Stomach (tissue), 9 donors: ENCODE results near the gene RFX6. TPM values are rescaled to one million over a fixed set of nuclear protein-coding genes. Genes with fewer than 3 reads are reported as not detected.

Experiments used
- DNase-seq, 2 donors: peaks; one replicate each; pipeline versions ENCODE4 v3.0.0 to v3.0.0-alpha.2; 2013 to 2019
- H3K27ac ChIP-seq, 5 donors: fragments of 200-600 bp in 4 of 5; sonication (generic) in 4 of 5; one replicate each; pipeline ENCODE4 v1.5.1; 2013 to 2019; ENCODE audit warnings: mild to moderate bottlenecking in 1 of 5, moderate library complexity in 1 of 5
- H3K27me3 ChIP-seq, 3 donors: fragments of 200-600 bp; sonication (generic); one replicate each; pipeline ENCODE4 v1.5.1; 2017 to 2019; ENCODE audit warnings: mixed run types in 1 of 3
- H3K36me3 ChIP-seq, 4 donors: fragments of 200-600 bp; sonication (generic); 1 replicate in 3 of 4; 2 replicates in 1 of 4; pipeline ENCODE4 v1.5.1; 2016 to 2019
- H3K4me1 ChIP-seq, 4 donors: fragments of 200-600 bp; sonication (generic); one replicate each; pipeline ENCODE4 v1.5.1; 2016 to 2019
- H3K4me3 ChIP-seq, 4 donors: fragments of 200-600 bp; sonication (generic) in 3 of 4; one replicate each; pipeline ENCODE4 v1.5.1; 2016 to 2019; ENCODE audit warnings: mild to moderate bottlenecking in 1 of 4
- H3K9me3 ChIP-seq, 4 donors: fragments of 200-600 bp; sonication (generic); one replicate each; pipeline ENCODE4 v1.5.1; 2016 to 2019
- EP300 ChIP-seq: sonication (generic); formaldehyde crosslinking; IDR thresholded peaks from one replicate; pipeline ENCODE4 v1.6.1; 2017; ENCODE audit warnings: antibody characterized with exemption
- POLR2A ChIP-seq, 4 donors: fragments of 450-650 bp; IDR thresholded peaks; one replicate each; pipeline ENCODE4 v1.6.1; 2016; ENCODE audit warnings: antibody characterized with exemption in 4 of 4, control low read depth in 2 of 4, mild to moderate bottlenecking in 1 of 4, moderate library complexity in 1 of 4
- POLR2AphosphoS5 ChIP-seq, 3 donors: sonication (generic); formaldehyde crosslinking; IDR thresholded peaks; one replicate each; pipeline ENCODE4 v1.6.1; 2016; ENCODE audit warnings: antibody characterized with exemption in 3 of 3
- WGBS, 5 donors: extraction: QIAGEN DNeasy Blood & Tissue Kit in 3 of 5; methylation state at CpG; one replicate each; pipeline versions ENCODE4 v1.1.5 to v1.1.7; 2013 to 2018; 5-methylcytosine and 5-hydroxymethylcytosine counted together
- intact Hi-C: fragments of 100-400 bp; cut with DNase I; formaldehyde crosslinking; loops from one replicate; pipeline ENCODE4 v1.15.1; 2023; ENCODE audit warnings: low total_unique reads
- polyA plus RNA-seq, 3 donors: library from polyadenylated mRNA; stranded (reverse); fragments of 200-250 nt; gene quantifications; one replicate each; pipeline ENCODE4 v1.2.3, GENCODE V29; 2013
- total RNA-seq, 5 donors: library from RNA; depleted of rRNA; stranded (reverse); fragments of >200 nt; gene quantifications; one replicate each; pipeline versions ENCODE4 v1.1.0 to v1.2.3, GENCODE V29; 2014 to 2016
- TF ChIP-seq, protein P1 (sequence below), 7 experiments: fragments of 450-650 bp in 4 of 7; fragments of 200-600 bp in 3 of 7; sonication (generic) in 3 of 7; IDR thresholded peaks; one replicate each; pipeline ENCODE4 v1.5.1; 2016 to 2019; ENCODE audit warnings: antibody characterized with exemption in 7 of 7, control low read depth in 2 of 7, mild to moderate bottlenecking in 1 of 7
- donor health status: healthy with polysubstance abuse.
- donor health status: Bipolar disorder and iron deficiency.
- donor health status: healthy.

Gene RFX6
- total and polyA plus RNA-seq, 8 donors: 0.55 to 2.9 (median 1.7) TPM; not detected in 2

DNA sequence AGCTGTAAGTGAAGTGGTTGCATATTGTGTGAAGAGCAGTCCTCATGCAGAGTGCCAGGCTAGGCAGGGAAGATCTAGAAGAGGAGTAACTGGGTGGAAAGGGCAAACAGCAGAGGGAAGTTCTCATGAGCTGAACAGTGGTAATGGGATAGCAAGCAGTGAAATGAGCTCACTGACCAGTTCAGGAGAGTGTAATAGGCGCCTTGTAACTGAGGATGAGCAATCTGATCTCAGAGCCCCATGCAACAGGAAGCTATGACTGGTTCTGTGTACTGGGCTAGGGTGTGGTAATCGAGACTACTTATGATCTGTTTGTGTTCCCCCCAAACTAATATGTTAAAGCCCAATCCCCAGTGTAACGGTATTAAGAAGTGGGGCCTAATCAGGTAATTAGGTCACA lies 98.6 kb downstream of the RFX6 start:
- intact Hi-C loops: no loop called here
- H3K9me3 ChIP-seq: no peaks in the 10 kb centered on the region
- 75 to 82% (median 79%) methylated on average over 3 of the region's 3 CpGs for WGBS, 5 donors

DNA sequence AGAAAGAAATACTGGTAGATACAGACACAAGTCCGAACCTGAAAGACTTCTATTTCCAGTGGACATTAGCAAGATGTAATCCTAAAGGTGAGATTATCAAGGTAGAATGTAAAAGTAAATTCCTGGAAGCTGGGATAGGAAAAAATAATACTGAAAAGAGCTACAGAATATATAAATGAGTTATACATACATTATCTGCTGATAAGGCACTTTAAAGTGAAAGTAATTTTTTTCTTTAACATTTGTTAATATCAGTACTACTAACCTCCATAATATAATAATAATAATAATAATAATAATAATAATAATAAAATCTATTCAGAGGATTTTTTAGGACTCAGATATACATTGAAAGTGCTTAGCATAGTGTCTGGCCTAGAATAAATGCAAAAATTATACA lies 102.5 kb downstream of the RFX6 start:
- WGBS, 5 donors: 60 to 84% (median 77%) methylated on average over 1 of the region's 1 CpG
- no peak for DNase-seq
- H3K27me3 ChIP-seq: no peaks in the 10 kb centered on the region
- H3K4me3 ChIP-seq: no peak overlapping the region
- no peaks in the 10 kb centered on the region for H3K4me1 ChIP-seq
- peaks cover 0 to 8% (median 4%) of the 10 kb centered on the region in 4 donors for H3K9me3 ChIP-seq
- H3K27ac ChIP-seq: no peak overlapping the region
- no peaks in the 10 kb centered on the region for H3K36me3 ChIP-seq
- intact Hi-C loops: no loop called here
- TF ChIP-seq, protein P1, sequence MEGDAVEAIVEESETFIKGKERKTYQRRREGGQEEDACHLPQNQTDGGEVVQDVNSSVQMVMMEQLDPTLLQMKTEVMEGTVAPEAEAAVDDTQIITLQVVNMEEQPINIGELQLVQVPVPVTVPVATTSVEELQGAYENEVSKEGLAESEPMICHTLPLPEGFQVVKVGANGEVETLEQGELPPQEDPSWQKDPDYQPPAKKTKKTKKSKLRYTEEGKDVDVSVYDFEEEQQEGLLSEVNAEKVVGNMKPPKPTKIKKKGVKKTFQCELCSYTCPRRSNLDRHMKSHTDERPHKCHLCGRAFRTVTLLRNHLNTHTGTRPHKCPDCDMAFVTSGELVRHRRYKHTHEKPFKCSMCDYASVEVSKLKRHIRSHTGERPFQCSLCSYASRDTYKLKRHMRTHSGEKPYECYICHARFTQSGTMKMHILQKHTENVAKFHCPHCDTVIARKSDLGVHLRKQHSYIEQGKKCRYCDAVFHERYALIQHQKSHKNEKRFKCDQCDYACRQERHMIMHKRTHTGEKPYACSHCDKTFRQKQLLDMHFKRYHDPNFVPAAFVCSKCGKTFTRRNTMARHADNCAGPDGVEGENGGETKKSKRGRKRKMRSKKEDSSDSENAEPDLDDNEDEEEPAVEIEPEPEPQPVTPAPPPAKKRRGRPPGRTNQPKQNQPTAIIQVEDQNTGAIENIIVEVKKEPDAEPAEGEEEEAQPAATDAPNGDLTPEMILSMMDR (IDR thresholded peaks at IDR 0.05): no peak
- TF ChIP-seq POLR2AphosphoS5 (IDR thresholded peaks at IDR 0.05) (no peak), EP300 (no peak), POLR2A (IDR thresholded peaks at IDR 0.05) (no peak)

More for the DNA sequence above, 98.6 kb downstream of the RFX6 start:
- H3K36me3 ChIP-seq: no peaks in the 10 kb centered on the region
- H3K4me3 ChIP-seq: no peak overlapping the region
- TF ChIP-seq POLR2A (IDR thresholded peaks at IDR 0.05): no peak
- TF ChIP-seq EP300: no peak
- no peak for TF ChIP-seq POLR2AphosphoS5 (IDR thresholded peaks at IDR 0.05)
- TF ChIP-seq, protein P1 (IDR thresholded peaks at IDR 0.05): no peak
- no peaks in the 10 kb centered on the region for H3K27me3 ChIP-seq
- no peak overlapping the region for H3K27ac ChIP-seq
- no peak for DNase-seq
- H3K4me1 ChIP-seq: no peaks in the 10 kb centered on the region

Other genes with a start within 250 kb of the RFX6 start
- gene ZUP1, start 208.5 kb upstream of the RFX6 start, total RNA-seq: 10 to 100 TPM in 3 of 5 donors, 1 to 10 TPM in 2; 3.2 to 23.5 (median 13.4) TPM
- 1 to 10 TPM; 3.5 to 8.1 (median 6.6) TPM for gene ZUP1, start 208.5 kb upstream of the RFX6 start, polyA plus RNA-seq
- 10 to 100 TPM in 3 of 5 donors, 1 to 10 TPM in 2; 3.3 to 37.9 (median 12.3) TPM for gene KPNA5, start 196.0 kb upstream of the RFX6 start, total RNA-seq
- gene KPNA5, start 196.0 kb upstream of the RFX6 start, polyA plus RNA-seq: 1 to 10 TPM; 1.5 to 1.7 (median 1.7) TPM
- gene FAM162B, start 111.5 kb upstream of the RFX6 start, total RNA-seq: 1 to 10 TPM in 1 of 5 donors, not detected in 4; 7.7 TPM
- 1 to 10 TPM; 1.4 to 4.0 (median 2.5) TPM for gene FAM162B, start 111.5 kb upstream of the RFX6 start, polyA plus RNA-seq
- not detected for gene GPRC6A, start 48.2 kb upstream of the RFX6 start, total RNA-seq
- not detected for gene GPRC6A, start 48.2 kb upstream of the RFX6 start, polyA plus RNA-seq